Measurements from ENCODE around the gene RPS6KB2.
"Not testable (repeated sequence)": the region's sequence is repeated elsewhere in the genome, so short reads cannot be mapped to it uniquely, and the experiment has no call there.

Gene RPS6KB2

DNA sequence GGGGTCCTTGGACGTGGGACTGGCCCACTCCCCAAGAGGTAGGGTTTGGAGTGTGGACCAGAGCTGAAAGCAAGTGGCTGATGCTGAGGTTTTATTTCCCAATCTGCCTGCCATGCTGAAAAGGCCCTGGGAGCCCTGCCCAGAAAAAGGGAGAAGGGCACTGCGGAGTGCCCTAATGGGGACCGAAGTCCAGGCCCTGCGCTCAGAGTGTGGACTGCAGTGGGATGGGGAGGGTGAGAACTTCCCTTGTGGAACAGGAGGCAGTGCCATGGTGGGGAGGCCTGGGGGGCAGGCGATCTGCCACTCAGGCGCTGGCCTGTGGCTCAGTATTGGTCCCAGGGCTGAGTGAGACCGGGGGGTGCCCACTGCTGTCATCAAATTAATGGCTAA lies 19.9 kb downstream of the RPS6KB2 start:
- no peak for DNase-seq

DNA sequence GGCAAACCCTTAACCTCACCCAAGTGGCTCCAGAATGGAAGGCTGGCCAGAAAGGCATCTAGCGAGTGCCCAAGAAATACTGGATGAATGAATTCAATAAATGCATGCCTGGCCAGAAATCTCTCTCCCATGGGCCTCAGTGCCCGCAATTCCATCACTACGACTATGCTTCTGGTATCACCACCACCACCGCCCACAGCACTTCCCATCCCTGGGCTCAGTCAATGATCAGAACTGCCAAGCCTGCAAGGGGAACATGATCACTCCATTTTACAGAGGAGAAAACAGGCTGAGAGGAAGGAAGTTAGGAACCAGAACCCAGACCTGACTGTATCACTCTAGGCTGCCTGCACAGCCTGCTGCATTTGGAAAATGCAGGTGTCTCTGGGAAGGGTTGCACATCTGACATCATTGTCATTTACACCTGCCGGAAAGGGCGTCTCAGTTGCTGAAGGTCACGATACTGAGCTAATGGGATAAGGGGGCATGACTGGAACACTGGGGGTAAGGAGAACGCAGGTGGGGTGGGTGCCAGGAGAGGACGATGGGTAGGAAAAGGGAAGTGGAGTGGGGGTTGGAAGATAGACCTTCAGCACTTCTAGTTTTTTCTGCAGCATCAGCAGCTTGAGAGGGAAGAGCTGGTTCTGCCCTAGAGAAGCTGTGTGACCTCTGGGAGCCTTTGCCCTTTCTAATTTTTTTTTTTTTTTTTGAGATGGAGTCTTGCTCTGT lies 21.0 kb downstream of the RPS6KB2 start:
- no peak for DNase-seq

DNA sequence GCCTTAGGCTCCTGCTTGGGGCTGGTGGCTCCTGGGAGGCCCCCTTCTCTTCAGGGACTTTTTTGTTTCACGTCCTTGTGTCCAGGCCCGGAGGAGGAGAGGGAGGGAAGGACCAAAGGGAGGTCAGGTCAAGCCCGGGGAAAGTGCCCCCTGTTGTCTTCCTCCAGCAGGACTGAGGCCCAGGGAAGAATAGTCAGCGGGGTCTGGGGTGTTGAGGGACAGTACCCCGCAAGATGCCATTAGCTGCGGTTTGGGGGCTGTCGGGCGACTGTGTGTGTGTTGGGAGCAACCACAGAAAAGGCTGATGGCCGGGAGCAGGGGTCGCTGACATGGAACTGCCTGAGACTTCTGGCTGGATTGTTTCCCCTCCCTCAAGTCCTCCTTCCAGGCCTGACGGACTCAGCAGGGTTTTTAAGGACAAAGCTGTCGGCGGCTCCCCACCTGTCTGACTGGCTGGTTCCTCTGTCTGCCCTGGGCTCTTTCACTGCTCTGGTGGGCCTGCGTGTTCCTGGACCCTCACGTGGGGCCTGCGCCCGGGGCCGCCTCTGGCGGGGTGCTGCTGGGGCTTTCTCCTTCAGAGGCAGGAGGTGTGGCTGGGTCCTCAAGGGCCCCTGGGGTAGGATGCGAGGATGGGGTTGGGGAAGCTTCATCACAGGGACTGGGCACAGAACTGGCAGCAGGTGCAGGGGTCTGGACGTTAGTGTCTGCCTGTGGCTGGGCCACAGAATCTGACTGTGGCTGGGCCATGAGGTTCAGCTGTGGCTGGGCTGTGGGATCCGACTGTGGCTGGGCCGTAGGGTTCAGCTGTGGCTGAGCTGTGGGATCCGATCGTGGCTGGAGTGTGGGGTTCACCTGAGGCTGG lies 22.7 kb downstream of the RPS6KB2 start:
- DNase-seq = no peak

DNA sequence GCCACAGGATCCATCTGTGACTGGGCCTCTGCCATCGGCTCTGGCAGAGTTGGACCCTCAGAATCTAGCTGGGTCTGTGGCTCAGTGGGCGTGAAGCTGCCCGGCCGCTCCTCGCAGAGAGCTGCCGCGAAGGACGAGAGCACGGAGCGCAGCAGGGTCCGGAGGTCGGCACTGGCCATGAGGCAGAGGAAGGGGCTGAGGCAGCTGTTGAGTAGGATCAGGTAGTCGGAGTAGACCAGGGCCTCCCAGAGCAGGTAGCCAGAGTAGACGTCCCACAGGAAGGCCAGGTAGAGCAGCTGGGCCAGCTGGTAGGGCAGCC lies 23.3 kb downstream of the RPS6KB2 start:
- DNase-seq = no peak

DNA sequence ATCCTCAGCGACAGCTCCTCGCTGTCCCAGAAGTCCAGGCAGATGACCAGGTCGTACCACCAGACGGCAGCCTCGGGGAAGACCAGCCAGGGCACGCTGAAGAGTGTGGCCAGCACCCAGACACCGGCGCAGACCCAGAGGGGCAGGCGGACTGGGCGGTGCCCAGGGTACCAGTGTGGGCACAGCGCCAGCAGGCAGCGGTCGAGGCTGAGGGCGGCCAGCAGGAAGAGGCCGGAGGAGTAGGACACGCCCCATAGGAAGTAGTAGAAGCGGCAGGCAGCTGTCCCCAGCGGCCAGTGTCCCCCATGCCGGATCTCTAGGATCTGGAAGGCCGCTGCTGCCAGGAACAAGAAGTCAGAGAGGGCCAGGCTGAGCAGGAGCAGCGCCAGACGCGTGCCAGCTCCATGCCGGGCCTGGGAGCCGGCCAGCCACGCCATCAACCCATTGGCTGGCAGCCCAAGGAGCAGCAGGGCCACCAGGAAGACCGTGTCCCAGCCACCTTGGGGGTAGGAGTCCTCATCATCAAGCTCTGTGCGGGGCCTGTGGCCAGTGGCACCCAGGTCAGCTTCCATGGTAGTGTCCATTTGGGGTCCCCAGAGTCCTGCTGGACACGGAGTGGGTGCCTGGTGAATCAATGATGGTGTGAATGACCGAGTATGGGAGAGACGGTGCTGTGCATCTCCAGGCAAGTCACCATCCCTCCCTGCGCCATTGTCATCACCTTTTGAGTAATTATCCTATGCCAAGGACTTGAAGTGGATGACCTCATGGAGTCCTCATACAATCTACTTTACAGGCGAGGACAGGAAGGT lies 24.1 kb downstream of the RPS6KB2 start, which contains the start of gene GPR152:
TSS of gene GPR152 (minus strand) at position 589 of the 812 bp plus-strand sequence. CDS start at position 584, 5 bp downstream.
- no peak for DNase-seq

DNA sequence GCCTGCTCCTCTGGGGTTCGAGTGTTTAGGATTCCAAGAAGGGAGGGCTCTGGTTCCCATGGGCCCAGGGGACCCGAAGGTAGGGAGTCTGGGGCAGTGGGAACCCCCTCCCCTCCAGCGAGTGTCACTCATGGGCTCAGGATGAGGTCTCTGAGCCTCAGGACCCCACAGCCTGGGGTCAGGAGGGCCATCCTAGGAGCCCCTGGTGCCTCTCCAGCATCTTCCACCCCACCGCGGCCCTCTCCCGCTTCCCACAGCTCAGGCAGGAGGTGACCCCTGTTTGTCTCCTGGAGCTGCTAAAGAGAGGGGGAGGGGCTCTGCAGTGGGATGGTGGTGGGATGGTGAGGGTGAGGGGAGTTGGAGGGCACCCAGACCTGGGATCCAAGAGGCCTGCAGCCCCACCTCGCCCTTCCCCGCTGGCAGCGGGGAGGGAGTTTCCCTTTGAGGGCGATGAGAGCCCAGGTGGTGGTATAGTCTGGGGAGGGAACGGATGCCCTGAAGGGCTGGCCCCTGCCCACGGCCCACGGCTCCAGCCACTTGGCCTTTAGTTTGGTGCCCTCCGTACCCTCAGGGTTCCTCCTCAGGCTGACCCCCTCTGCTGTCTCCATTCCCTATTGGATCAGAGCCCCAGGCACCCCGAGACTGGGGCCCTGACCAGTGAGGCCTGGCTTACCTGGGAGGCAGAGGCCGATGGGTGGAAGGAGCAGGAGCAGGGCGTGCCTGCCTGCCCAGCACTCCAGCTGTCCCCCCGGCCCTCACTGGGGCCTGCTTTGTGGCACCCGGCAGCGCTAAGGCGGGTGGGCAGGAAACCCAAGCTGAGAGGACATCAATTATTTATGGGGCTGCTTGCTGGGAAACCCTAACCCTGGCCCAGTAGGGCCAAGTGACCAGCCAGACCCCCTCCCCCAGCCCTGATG lies 25.8 kb downstream of the RPS6KB2 start:
- no peak for DNase-seq

DNA sequence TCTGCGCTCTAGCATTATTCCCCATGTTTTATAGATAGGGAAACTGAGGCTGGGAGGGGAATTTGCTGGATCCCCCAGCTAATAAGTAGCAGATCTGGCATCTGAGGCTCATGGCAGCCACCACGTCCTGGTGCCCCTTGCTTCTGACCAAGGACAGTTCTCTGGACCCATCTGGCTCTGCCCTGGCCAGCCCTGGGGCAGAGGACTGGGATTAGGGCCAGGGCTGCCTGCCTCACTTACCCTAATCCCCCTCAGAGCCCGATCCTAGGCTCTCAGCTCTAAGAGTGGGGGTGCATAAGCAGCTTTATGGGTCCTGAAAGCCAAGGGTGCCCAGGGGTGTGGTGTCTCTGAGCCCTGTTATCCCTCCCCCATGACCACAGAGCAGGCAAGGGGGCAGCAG lies 26.8 kb downstream of the RPS6KB2 start, which contains the start of gene CABP4:
TSS of gene CABP4 (plus strand) at position 301 of the 400 bp plus-strand sequence. CDS start at position 371, 70 bp downstream.
- no peak for DNase-seq

DNA sequence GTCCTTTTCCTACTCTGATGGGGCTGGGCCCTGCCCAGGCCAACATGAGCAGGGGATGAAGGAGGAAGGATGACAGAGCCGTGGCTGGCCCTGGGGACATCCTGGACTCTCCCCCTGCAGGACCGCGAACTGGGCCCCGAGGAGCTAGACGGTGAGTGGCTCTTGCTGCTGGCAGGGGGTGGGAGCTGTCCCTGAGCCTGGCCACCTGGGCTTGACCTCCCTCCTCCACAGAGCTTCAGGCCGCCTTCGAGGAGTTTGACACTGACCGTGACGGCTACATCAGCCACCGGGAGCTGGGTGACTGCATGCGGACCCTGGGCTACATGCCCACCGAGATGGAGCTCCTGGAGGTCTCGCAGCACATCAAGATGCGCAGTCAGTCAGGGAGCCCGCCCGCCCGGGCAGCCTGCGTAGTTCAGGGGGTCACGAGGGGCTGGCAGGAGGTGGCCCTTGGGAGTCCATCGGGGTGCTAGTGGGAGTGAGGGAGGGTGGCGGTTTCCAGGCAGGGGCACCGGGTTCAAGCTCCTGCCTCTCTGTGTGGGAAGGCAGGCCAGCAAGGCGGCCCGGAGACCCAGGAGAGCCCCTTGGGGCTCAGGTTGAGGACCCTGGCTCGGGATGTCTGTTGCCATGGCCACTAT lies 27.9 kb downstream of the RPS6KB2 start:
- DNase-seq = no peak

DNA sequence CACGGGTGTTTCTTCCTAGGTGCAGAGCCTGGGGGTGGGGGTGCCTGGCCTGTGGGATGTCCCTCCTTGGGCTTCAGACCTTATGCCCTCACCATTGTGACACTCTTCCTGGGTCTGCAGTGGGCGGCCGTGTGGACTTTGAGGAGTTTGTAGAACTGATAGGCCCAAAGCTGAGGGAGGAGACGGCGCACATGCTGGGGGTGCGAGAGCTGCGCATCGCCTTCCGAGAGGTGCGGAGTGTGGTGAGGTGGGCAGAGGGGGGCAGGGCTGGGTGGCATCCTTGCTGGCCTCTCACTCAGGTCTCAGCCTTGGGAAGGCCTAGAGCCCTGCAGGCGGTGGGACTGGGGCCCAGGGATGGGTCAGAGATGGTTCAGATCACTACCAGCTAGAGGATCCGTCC lies 29.2 kb downstream of the RPS6KB2 start:
- DNase-seq = no peak

DNA sequence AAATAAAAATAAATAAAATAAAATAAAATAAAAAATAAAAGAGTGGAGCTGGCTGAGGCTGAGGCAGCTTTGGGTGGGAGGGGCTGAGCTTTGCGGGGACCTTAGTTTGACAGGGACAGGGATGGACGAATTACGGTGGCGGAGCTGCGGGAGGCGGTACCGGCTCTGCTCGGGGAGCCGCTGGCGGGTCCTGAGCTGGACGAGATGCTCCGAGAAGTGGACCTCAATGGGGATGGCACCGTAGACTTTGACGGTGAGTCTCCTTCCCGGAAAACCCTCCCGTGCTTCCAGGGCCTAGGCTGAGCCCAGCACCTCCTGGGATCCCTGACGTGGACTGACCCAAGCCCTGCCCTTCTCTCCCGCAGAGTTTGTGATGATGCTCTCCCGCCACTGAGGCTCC lies 30.0 kb downstream of the RPS6KB2 start:
- no peak for DNase-seq

DNA sequence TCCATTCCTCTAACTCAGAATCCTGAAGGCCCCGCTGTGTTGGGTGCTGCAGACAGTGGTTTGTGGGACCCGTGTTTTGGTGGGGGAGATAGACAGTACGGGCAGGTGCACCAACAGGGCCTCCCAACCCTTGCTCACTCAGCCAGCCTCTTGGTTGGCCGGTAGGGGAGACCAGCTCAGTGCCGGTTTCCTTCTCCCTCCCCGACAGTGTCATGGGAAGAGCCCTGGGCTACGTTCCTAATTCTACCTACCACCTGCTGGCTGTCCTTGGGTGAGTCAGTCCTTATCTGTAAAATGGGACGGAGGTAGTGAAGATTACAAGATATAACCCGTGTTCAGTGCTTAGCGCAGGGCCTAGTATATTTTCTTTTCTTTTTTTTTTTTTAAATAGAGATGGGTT lies 34.9 kb downstream of the RPS6KB2 start:
- DNase-seq = no peak

DNA sequence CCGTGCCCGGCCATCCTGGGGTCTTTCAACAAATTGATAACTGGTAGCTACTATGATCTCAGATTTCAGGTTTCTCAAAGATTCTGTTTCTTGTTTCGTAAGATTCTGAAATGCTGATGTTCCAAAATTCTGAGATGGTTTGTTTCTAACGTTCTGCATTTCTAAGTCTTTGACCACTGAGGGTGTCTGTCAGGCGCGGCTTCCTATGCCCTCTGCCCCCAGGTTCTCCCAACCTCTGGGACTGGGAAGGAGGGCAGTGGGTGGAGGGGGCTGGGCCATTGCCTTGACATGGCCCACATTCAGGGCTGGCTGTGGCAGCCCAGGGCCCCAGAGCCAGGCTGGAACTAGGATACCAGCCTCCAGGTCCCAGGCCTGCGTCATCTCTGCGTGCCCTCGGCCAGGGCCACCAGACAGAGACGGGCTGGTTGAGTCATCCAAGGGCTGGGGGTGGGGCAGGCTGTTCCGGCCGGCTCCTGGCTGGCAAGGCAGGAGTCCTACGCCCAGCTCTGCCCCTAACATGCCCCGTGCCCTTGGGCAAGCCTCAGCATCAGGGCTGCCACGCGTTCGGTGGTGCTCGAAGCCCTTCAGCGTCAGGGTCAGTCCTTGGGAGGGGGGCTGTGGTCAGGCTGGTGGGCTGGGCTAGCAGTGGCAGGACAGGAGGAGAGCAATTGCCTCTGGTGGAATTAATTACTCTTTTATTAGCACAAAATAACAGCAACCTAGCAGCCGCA lies 35.6 kb downstream of the RPS6KB2 start:
- DNase-seq = no peak

DNA sequence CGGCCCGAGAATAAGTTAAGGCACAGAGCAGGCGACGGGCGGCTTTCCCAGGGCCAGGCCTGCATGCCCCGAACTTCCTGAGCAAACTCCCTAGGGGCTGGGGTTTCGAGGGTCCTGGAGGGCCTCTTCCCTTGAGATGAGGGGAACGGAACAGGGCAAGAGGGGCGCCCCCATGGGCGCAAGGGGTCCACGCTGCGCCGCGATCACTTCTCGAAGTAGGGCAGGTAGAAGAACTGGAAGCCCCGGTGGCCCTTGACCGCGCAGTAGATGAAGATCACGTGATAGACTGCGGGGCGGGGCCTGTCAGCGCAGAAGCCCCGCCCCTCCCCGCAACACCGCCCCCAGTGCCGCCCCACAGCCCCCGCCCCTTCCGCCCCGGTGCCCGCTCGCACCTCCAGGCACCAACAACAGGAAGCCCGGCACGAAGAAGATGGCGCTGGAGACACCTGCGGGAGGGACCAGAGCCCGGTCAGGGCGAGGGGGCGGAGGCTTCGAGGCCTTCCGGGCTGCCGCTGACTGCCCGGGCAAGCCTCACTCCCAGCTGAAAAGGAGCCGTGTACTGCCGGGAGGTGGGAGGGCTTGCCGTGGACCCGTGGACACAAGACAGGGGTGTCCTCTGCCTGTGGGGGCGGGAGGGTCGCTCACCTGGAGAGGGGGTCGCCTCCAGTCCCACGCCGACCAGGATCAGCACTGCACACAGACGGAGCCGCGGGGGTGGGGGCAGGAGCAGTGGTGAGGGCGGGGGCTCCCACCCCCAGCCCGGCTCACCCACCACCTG lies 36.3 kb downstream of the RPS6KB2 start:
- peak; percentile 79 for DNase-seq

DNA sequence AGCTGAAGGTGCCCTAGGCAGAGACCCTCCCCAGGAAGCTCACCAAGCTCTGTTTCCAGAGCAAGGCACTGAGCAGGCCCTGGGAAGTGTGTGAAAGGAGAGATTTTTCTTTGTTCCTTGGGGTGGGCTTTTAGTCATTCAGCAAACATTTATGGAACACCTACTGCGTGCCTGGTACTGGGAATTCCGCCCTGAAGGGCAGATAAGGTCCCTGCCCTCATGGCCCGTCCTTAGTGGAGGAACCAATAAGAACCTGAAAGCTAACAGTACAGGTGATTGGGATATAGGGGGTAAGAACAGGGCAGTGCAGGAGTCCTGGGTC lies 36.9 kb downstream of the RPS6KB2 start:
- DNase-seq = no peak

DNA sequence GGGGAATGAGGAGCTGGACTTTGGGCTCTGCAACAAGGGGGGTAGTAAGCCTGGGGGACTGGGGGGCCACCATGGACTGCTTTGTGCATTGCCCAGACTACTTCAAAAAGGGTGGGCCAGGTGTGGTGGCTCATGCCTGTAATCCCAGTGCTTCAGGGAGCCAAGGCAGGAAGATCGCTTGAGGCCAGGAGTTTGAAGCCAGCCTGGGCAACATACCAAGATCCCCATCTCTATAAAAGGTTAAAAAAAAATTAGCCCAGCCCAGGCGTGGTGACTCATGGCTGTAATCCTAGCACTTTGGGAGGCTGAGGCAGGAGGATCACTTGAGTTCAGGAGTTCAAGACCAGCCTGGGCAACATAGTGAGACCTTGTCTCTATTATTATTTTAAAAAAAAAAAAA lies 37.2 kb downstream of the RPS6KB2 start:
- not testable (repeated sequence) for DNase-seq

DNA sequence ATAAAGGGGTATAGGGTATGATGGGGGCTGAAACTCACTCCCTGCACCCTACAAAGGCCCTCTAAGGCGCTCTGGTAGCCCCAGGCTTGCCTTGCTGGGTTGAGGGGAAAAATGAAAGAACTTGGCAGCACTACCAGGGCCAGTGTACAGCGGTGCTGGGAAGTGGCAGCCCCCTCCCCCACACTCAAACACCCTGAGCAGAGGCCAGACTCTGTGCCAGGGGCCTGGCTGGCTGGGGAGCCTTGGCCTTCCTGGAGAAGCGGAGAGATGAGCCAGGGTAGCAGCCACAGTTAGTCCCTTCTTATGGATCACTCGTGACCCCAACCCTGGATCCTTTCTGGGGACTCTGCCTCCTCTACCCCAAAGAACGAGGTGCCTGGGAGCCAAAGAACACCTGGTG lies 38.1 kb downstream of the RPS6KB2 start:
- no peak for DNase-seq

DNA sequence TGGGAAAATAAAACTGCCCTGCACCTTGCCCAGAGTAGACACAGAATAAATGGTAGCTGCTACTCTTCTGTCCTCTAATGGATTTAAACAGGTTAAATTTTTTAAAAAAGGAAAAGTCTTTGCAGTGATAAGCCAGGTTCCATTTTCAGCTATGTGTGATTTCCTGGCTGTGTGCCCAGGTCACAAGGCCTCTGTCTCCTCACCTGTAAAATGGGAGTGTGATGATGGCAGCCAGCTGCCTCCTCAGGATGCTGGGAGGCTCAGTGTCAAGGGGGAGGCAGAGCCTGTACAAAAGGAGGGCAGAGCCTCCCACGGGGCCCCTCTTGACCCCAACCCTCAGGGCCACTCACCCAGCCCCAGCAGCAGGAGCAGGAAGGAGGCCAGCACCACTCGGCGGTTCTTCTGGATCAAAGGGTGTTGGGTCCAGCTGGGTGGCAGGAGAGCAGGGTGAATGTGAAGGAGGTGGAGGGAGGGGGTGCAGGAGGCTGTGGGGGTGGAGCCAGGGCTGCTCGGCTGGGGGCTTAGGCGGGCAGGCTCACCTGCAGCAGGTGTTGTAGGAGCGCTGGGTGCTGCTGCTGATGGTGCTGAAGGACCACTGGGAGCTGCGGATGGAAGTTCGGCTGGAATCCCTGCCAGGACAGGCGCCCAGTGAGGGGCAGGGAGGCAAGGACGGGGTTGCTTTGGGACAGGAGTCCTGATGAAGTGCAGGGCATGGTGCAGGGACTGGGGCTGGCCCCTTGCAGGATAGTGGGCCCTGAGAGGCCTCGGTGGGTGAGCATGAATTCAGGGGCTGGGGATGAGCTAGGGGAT lies 38.9 kb downstream of the RPS6KB2 start:
- DNase-seq = no peak

DNA sequence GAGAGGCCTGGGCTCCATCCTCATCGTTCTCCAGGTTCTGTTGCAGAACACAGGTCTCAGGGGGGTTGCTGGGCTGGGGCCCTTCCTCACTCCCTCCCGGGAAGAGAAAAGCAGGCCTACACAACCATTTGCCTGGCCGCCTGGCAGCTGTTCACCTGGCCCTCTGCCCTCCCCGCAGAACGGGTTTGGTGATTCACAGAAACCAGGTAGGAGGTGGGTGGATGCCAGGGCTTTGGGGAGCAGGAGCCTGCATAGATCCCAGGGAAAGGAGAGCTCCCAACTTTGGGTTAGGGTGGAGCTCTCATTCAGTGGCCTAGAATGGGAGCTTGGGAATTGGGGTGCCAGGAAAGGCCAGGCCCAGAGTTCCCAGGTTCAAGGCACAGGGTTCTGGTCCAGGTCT lies 39.8 kb downstream of the RPS6KB2 start:
- DNase-seq = no peak

DNA sequence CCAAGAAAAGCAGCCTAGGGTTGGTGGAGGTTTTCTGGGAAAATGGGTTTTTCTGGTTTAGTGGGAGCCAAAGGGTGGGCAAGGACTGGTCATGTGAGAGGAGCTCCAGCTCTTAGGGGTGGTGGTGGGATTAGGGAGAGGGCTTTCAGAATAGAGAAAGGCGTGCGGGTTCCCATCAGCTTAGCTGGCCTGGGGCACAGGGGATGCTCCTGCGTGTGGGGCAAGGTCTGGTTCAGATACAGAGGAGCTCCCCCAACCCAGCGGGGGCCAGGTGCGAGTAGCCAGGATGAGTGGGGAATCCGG lies 40.1 kb downstream of the RPS6KB2 start:
- DNase-seq = no peak

Data from retina (tissue), 1 donor.